Erythroblast (primary cell): ENCODE measurements around the gene AGBL2.
"Not testable (repeated sequence)": the region's sequence is repeated elsewhere in the genome, so short reads cannot be mapped to it uniquely, and the experiment has no call there.

Source experiments
- DNase-seq, 2 experiments: peaks; one replicate each; lab custom pipeline; 2025; lab: John Stamatoyannopoulos, UW
- GATA1 ChIP-seq: IDR thresholded peaks from 2 replicates; pipeline ENCODE4 v1.6.1; 2011; ENCODE audit warnings: low read depth, mild to moderate bottlenecking, control low read depth, low read length, moderate library complexity
- POLR2A ChIP-seq: IDR thresholded peaks from 2 replicates; pipeline ENCODE4 v1.6.1; 2011; ENCODE audit warnings: mild to moderate bottlenecking, low read length

Gene AGBL2

DNA sequence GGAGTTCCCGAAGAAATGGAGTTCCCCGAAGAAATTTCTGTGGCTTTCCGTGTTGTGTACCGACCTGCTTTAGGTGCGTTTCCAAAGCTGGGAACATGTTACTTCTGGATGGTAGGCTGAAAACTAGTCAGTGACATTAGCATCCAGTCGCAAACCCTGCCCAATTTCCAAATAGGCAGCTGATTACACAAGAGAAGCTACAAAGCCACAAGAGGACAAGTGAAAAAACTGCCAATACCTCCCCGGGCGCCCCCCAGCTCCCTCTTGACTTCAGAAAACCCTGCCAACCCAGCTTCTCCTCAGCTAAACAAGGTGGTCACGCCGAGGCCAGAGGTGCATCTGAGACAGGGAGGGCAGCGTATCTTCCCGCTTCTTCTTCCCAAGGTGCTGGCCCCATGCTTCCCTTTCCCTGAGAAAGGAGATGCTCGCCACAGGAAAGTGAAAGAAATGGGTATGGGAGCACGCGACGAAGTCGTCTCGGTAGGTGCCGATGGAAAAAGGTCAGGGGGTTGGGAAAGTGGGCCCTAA lies 551 bp downstream of the AGBL2 start:
- peak; percentile 26 to 43 for DNase-seq
- no peak for TF ChIP-seq POLR2A
- no peak for TF ChIP-seq GATA1

DNA sequence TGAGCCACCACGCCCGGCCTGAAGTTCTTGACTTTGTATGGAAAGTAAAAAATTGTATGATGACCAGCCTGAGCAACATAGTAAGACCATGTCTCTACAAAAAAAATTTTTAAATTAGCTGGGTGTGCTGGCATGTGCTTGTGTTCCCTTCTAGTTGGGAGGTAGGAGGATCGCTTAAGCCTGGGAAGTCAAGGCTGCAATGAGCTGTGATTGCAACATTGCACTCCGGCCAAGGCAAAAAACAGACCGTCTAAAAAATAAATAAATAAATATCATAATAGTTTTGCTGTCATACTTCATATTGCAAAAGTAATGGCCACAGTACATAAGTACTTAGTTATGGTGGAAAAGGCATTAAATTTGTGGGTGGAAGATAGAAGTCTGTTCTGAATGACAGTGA lies 3.4 kb downstream of the AGBL2 start:
- no peak for TF ChIP-seq GATA1
- TF ChIP-seq POLR2A: no peak
- DNase-seq: no peak

DNA sequence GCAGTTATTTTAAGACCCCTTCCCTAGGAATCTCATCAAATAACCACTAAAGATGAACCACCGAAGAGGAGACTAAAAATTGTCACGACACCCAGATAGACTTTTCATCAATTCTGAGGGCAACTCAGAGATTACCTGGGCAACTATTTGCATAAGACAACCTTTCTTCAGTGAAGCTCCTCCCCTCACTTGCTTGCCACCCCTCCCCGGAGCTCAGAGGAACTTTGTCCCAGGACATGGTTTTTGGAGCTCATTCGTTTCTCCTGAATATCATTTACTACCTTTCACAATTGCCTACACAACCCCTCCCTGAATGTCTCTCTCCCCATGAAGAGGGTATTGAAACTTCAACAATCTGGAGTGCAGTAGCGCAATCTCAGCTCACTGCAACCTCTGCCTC lies 3.9 kb downstream of the AGBL2 start:
- DNase-seq: no peak
- TF ChIP-seq GATA1 (no peak), POLR2A (no peak)

DNA sequence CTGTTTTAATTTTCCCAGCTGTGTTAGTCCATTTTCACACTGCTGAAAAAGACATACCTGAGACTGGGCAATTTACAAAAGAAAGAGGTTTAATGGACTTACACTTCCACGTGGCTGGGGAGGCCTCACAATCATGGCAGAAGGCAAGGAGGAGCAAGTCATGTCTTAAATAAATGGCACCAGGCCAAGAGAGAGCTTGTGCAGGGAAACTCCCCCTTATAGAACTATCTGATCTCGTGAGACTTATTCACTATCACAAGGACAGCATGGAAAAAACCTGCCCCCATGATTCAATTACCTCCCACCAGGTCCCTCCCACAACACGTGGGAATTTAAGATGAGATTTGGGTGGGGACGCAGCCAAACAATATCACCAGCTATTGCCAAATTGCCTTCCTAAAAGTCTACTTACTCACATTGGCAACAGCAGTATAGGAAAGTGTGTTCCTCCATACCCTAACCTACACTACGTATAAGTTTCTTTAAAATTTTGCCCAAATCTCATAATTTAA lies 7.8 kb downstream of the AGBL2 start:
- peak; percentile 34 to 45 for DNase-seq

DNA sequence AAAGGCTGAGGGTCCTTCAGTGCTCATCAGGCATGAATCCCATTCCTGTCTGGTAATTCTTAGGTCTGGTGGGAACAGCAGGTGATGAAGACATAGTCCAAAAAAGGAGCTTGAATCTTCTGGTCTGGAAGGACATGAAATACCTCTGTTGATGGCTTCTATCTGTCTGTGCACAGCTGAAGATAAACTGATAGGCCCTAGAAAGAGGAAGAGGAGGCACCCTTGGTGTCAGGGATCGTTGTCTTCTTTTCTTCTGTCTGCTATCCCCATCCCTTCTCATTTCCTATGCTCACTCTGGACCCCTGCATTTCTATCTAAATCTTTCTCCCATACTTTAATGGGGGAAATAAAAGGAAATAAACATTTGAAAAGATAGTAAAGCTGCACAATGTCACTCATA lies 9.4 kb downstream of the AGBL2 start:
- DNase-seq: peak in 1 of 2 experiments; percentile 20
- no peak for TF ChIP-seq GATA1
- no peak for TF ChIP-seq POLR2A

DNA sequence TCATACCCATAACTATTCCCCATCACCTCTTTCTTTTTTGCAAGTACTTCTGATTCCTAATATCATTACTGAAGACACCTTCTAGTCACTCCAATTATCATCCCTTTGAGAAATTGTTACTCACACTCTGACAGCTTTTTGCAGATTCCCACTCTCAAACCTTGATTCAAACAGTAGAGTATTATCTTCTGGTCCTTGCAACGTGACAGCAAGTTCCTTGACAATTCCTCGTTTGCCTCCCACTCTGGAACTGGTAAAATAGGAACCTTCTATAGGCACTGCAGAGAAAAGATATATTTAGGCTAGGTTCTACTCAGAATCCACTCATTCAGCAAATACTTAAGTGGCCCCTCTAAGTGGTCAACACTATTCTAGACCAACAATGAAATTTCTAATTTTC lies 23.2 kb downstream of the AGBL2 start:
- no peak for DNase-seq

DNA sequence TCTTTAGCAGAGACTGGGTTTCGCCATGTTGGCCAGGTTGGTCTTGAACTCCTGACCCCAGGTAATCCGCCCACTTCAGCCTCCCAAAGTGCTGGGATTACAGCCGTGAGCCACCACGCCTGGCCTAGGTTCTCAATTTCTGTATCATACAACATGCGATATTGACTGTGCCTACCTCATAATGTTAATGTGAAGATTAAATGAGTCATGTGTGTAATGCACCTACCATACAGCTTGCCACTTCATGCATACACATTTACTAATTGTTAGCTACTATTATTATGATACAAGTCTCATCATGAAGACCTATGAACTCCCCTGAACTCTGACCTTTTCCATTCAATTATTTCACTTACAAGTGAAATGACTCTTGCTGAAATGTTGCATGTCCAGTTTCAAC lies 25.7 kb downstream of the AGBL2 start:
- no peak for DNase-seq
- no peak for TF ChIP-seq POLR2A
- TF ChIP-seq GATA1: no peak

More for the DNA sequence above, 23.2 kb downstream of the AGBL2 start:
- TF ChIP-seq GATA1: no peak

DNA sequence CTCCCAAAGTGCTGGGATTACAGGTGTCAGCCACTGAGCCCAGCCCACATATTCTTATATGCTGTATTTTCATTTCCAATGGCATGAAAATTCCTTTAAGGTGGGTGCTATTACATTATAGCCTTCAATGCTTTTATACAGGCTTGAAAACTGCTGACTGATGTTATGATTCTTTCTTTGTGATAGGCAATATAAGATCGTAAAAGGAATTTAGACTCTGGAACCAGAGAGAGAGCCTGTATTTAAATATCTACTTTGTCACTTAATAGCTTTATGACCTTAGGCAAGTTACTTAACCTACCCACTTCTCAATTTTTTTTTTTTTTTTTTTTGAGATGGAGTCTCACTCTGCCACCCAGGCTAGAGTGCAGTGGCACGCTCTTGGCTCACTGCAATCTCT lies 26.2 kb downstream of the AGBL2 start:
- TF ChIP-seq GATA1 (no peak), POLR2A (no peak)
- DNase-seq: no peak

DNA sequence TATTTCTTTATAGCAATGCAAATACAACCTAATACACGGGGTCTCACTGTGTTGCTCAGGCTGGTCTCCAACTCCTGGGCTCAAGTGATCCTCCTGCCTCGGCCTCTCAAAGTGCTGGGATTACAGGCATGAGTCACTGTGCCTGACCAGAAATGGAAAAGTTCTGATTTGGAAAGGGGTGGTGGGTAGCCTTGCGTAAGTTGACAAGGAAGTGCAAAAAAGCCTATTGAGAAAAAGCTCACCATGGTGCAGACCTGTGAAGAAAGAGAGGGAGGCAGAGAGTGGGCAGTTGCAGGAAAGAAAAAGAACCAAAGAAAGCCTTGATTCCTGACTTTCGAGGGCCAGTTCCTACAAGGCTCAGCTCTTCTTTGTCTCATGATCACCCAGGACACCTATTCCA lies 27.1 kb downstream of the AGBL2 start:
- no peak for TF ChIP-seq POLR2A
- no peak for TF ChIP-seq GATA1
- no peak for DNase-seq

DNA sequence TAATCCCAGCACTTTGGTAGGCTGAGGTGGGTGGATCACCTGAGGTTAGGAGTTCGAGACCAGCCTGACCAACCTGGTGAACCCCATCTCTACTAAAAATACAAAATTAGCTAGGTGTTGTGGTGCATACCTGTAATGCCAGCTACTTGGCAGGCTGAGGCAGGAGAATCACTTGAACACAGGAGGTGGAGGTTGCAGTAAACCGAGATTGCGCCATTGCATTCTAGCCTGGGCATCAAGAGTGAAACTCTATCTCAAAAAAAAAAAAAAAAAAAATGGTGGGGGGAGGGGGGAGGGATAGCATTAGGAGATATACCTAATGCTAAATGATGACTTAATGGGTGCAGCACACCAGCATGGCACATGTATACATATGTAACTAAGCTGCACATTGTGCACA lies 28.5 kb downstream of the AGBL2 start:
- not testable (repeated sequence) for DNase-seq

DNA sequence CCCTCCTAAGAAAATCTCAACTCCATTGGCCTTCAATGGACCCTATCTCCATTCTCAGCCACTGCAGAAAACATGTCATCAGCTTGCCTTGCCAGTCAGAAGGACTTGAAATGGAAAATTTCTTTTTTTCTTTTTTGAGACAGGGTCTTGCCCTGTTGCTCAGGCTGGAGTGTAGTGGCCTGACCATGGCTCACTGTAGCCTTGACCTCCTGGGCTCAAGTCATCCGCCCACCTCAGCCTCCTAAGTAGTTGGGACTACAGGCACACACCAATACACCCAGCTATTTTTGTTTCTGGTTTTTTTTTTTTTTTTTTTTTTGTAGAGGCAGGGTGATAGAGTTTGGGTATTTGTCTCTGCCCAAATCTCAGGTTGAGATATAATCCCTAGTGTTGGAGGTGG lies 29.0 kb downstream of the AGBL2 start:
- no peak for TF ChIP-seq POLR2A
- no peak for TF ChIP-seq GATA1
- no peak for DNase-seq

DNA sequence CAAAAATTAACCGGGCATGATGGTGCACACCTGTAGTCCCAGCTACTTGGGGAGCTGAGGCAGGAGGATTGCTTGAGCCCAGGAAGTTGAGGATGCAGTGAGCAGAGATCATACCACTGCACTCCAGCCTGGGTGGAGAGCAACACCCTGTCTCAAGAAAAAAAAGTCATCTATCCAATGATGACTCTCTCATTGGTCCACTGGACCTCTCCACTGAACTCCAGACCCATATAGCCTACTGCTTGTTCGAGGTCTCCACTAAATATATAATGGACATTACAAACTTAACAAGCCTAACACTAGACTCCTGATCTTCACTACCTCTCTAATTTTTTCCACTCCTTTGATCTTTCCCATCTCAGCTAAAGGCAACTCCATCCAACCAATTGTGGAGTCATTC lies 39.3 kb downstream of the AGBL2 start:
- TF ChIP-seq POLR2A (no peak), GATA1 (no peak)
- no peak for DNase-seq

DNA sequence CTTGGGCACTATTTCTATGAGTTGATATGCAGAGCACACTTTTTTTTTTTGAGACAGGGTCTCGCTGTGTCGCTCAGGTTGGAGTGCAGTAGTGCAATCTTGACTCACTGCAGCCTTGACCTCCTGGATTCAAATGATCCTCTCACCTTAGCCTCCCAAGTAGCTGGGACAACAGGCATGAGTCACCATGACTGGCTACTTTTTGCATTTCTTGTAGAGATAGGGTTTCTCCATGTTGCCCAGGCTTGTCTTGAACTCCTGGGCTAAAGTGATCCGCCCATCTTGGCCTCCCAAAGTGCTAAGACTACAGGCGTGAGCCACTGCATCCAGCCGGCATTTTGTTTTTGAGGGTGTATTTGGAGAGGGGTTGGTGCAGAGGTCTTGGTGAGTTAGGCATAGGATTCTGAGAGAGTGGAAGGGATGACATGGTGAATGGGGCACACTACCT lies 42.9 kb downstream of the AGBL2 start:
- peak; percentile 73 to 78 for DNase-seq
- TF ChIP-seq GATA1 (no peak), POLR2A (no peak)

DNA sequence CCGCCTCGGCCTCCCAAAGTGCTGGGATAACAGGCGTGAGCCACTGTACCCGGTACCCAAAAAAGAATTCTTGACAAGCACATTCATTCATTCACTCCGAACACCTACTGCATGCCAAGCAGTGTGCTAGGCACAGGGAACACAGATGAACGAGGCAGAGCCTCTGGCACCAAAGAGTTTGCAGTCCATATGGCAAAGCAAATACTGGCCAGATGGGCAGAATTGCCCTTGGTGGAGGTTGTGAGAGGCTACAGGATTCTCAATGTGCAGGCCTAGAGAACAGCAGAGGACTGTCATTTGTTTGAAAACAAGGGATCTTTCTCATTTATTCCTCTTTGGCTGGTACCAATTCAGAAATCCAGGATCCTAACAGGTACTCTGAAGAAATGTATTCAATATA lies 45.3 kb downstream of the AGBL2 start:
- no peak for DNase-seq
- no peak for TF ChIP-seq POLR2A
- TF ChIP-seq GATA1: no peak

DNA sequence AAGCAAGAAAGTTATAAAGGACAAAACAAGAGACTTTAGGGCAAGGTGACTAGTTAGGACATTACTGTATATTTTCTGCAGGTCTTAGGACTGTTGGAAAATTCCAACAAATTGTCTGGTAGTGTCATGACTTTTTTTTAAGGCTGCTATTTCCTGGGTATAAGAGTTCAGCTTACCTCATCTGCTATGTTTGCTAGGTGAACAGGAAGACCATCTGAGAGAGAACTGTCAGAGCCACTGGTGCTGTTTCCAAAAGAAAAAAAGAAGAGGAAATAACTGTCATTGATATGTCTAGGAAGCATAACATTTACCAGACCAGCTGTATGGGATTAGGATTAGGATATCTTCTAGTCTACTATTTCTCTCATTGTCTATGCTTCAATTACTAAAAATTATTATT lies 46.5 kb downstream of the AGBL2 start:
- no peak for TF ChIP-seq POLR2A
- no peak for DNase-seq

DNA sequence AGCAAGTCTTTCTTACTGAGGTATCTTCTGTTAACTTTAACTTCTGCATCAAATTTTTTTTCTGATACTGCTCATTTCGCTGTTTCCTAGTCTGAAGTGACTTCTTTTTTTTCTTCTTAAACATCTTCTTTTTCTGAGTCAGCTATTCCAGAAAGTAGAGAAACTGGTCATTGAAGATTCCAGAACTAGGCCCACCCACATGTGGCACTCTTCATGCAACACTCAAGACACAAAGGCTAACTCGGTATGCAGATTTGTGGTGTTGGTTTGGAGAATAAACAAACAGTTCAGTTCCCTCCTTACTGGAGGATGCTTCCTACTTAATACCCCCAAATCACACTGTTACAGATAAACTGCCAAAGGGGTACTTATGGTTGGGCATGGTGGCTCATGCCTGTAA lies 47.6 kb downstream of the AGBL2 start:
- DNase-seq: no peak
- TF ChIP-seq GATA1 (no peak), POLR2A (no peak)

DNA sequence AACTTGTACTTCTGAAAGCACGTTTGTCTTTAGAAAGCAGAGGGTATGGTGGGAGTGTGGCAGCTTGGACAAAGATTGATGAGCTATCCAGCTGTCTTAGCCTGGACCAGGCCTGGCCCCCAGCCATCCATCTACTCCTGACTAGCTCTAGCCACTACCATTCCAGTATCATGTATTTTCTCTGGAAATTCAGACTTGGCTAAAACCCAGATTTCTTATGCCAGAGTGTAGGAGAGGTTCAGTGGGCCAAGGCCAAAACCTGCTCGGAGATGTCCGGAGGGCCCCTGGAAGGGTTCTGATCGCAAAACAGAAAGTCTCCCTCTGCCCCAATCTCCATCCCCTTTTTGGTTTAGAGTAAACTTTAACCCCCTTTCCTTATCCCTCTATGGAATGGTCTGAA lies 48.0 kb downstream of the AGBL2 start:
- no peak for TF ChIP-seq GATA1
- TF ChIP-seq POLR2A: no peak
- no peak for DNase-seq

DNA sequence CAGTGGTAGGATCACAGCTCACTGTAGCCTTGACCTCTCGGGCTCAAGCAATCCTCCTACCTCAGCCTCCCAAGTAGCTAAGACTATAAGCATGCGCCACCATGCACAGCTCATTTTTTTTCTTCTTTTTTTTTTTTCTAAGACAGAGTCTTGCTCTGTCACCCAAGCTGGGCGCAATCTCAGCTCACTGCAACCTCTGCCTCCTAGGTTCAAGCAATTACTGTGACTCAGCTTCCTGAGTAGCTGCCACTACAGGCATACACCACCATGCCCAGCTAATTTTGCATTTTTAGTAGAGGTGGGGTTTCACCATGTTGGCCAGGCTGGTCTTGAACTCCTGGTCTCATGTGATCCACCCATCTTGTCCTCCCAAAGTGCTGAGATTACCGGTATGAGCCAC lies 50.2 kb downstream of the AGBL2 start:
- not testable (repeated sequence) for DNase-seq
